SK-N-SH treated with all-trans-retinoic acid at 6 μM for 48 hours (cell line): Measurements from ENCODE around the gene POU3F2.

Experiments
- PPARA ChIP-seq: fragments of 250-450 bp; sonication (Bioruptor Pico); IDR thresholded peaks from 2 replicates; pipeline ENCODE4 v1.5.0; 2020; ENCODE audit warnings: mild to moderate bottlenecking, borderline replicate concordance
- TF ChIP-seq, protein P1 (sequence below): fragments of 250-450 bp; sonication (Bioruptor Pico); IDR thresholded peaks from 2 replicates; pipeline ENCODE4 v1.8.0; 2020; ENCODE audit warnings: mild to moderate bottlenecking, moderate library complexity, borderline replicate concordance

DNA sequence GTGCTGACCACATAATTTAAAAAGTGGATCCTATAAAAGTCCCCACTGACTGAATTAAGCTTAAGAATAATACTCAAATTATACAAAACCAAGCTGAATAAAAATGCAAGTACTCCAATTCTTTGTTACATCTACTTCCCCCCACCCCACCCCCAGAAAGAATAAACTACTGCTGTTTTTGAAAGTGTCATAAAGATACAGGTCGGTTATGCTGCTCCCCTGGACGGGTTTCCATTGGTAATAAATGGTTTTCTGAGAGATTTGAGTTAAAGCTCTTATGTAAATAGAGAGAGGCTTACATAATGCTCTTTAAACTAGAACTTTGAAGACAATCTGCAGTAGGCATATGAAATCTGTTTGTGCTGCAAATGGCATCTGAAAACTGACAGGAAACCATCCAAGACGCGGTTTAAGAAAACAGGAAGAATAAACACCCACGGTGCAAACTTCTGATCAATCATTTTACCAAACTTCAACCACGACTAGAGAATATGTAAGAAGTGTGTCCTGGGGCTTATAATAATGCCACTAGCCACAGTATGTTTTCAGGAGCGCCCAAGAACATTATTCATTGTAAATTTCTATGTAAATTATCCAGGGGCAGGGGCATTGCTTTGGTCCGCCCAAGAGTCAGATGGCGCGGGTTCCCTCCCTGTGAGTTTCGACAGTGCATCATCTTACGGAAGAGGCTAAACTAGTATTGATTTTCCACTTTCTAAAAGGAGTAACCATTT is 10.8 kb upstream of the POU3F2 start:
- TF ChIP-seq, protein P1, sequence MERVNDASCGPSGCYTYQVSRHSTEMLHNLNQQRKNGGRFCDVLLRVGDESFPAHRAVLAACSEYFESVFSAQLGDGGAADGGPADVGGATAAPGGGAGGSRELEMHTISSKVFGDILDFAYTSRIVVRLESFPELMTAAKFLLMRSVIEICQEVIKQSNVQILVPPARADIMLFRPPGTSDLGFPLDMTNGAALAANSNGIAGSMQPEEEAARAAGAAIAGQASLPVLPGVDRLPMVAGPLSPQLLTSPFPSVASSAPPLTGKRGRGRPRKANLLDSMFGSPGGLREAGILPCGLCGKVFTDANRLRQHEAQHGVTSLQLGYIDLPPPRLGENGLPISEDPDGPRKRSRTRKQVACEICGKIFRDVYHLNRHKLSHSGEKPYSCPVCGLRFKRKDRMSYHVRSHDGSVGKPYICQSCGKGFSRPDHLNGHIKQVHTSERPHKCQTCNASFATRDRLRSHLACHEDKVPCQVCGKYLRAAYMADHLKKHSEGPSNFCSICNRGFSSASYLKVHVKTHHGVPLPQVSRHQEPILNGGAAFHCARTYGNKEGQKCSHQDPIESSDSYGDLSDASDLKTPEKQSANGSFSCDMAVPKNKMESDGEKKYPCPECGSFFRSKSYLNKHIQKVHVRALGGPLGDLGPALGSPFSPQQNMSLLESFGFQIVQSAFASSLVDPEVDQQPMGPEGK (CRISPR knock-in tag) = no peak
- no peak for TF ChIP-seq PPARA (CRISPR knock-in tag)
